HG03521 (cell line): ENCODE data around the gene SLC6A20.

Experiments
- ATAC-seq: cut with Tn5 transposase; IDR thresholded peaks from one replicate; pipeline ENCODE4 v1.9.1; 2021; ENCODE audit warnings: mild to moderate bottlenecking, moderate library complexity; ENCODE audit not compliant: unreplicated experiment

Gene SLC6A20

DNA sequence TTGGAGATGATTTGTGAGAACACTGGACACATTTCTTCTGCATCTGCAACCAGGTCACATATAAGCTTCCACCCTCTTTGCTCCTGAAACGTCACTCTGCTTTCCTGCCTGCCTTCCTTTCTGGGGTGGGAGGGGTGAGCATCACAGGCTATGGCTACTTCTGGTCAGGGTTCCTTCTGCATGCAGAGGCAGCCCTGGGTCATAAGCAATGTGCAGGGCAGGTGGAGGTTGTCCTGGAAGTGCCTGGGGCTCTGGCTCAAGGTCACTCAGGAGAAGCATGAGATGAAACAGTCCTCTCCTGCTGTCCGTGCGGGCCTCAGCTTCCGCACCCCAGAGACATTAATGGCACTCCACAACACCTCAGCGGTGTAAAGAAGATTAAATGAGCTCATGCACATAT lies 15.1 kb downstream of the SLC6A20 start:
- ATAC-seq: no peak

DNA sequence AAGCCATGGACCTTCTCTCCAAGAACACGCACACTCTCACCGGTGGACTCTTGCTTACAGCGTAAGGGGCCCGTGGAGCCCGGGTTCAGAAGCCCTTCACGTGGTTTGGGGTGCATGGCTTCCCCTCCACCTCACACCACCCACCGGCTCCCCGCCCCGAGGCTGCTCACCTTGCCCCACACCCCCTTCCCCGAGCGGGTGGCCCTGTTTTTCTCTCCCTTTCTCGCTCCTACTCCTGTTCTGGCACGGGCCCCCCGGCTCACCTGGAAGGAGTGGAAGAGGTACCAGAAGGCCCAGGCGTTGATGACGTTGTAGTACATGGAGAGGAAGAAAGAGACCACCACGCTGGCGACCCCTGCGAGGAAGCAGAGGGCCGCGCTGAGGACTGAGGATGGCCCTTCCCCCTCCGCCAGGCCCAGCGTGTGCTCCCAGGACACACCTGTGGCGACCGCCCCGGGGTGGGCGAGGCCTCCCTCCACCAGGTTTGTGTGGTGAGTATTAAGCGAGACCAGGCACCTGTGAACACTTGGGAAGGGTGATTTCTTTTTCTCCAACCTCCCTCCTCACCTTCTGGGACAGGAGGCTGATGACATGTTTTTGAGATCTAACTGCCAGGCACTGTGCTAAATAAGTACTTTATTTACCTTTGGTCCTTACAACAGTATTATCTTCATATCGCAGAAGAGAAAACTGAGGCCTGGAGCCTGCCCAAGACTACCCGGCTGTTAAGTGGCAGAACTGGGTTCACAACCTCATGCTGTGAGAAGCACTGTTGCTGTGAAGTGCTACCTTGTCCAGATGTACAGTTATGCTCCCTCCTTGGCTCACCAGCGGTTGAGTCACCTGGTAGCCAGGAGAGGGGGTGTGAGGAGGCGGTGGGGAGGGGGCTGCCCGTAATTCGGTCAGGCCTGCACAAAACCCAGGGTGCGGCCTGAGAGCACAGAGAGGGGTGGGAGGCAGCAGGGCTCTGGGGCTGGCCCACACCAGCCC lies 16.3 kb downstream of the SLC6A20 start:
- no peak for ATAC-seq

DNA sequence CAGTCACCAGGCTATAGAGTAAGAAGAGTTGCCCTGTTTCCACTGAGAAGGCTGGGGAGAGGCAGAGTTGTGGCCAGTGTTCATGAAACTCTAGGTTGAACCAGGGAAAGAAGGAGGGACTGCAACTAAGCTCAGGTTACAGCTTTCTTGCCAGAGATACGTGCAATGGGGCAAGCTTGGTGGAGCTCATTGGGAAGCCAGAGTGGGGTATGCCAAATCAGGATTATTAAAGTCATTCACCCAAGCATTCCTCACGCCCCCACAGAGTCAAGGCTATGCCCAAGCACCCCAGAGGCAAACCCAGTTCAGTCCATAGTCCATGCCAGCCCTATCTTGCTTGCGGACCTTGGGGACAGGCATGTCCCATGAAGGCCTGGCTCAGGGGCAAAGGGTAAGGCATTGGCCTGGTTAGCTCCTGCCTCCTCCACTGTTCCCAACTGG lies 17.6 kb downstream of the SLC6A20 start:
- no peak for ATAC-seq

DNA sequence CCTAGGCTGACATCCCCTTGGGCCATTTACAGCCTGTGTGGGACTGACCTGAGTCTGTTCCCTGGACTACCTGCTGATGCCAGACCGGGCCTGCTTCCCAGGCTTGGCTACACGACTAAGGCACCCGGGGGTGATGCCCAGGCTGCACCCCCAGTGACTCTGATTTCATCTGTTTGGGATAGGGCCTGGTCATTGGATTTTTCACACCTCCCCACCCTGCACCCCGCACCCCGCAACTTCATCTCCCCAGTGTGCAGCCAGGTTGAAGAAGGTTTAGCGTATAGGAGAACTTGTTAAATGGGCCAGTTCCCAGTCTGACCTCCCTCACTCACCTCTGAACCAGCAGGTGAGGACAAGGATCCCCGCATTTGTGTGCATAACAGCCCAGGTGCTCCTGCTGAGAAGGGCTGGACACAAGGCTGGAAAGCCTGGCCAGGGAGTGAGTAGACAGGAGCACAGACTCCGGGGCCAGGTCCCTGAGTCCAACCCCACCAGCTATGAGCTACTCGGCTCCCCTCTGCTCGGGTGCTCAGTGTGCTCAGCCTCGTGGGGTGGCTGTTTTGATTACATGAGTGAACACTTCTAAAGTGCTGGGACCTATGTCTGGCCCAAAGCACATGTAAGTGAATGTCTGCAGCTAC lies 18.5 kb downstream of the SLC6A20 start:
- no peak for ATAC-seq

DNA sequence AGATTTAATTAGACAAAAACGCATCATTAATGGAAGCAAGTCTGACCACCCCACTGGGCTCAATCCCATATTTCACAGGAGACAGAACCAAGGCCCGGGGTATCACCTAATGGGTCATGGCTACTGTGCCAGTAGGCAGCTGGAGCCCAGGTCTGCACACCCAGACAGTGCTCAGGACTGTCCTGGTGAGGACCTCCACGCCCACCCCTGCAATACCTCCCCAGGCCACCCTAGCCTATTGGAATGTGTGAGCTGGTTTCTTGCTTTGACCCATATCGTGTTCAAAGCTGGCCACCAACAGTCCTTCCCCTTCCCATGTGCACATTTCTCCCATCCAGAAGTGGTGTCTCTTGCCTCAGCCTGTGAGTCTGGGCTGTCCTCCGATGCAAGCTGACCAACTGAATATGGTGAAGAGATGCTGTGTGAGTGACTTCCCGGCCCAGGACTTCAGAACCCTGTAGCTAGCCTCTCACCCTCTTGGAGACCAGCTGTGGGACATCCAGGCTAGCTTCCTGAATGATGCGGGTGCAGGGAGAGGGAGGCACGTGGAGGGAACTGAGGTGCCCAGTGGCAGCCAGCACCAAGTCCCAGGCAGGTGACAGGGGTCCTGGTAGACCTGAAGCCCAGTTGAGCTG lies 19.1 kb downstream of the SLC6A20 start:
- ATAC-seq: no peak

DNA sequence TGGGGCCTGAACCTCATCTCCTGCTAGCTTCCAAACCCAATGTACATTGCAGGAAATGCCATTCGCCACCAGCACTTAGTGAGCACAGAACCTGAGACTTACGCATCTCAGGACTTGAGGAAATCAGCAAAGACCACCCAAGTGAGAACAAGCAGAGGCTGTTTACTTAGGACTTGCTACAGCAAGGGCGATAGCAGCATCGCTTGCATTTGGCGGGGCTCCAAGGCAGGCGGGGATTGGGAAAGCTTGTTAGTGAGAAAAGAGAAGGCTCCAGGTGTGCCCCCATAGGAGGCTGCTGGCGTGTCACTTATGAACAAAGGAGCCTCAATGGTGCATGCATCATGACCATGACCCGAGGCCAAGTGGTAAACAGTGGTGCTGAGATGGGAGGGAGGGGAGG lies 19.7 kb downstream of the SLC6A20 start:
- no peak for ATAC-seq

DNA sequence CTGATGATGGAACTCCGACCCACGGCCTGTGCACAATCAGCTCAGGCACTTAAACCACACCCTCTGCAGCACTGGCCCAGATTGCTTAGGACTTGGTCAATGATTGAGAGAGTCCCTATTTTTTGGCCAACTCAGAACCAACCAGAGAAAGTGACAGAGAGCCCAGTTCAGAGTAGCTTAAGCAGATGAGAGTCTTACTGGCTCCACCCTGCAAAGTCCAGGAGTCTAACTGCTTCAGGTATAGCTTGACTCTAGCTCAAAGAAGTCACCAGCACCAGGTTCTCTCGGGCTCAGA lies 20.1 kb downstream of the SLC6A20 start:
- ATAC-seq: no peak

DNA sequence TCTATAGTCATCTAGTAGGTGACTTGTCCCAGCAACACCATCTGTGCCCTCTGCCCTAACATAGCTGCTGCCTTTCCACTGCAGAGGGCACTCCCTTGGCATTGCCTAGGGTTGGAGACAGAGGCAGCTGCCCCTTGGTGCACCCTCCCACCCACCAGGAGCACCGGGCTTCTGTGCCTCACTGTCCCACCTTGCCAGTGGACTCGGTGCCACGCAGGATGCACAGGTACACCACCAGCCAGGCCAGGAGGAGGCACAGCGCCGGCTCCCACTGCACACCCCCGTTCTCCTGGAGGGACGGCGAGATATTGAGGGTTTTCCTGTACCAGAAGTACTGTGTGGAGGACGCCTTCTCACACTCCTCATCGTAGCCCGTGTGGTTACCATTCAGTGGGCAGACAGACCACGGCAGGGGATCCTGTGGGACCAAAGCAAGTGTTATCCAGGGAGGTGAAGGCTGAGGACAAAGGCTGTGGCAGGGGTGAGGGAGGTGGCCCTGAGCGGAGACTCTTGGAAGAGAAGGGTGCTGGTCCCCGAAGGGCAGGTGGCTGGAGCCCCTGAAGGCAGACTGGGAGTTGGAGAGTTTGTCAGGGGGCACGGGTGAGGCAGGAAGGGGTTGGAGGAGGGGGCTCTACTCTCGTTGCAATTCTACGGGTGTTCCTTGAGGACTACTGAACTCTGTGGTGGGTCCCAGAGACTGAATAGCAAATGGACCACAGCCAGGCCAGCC lies 20.6 kb downstream of the SLC6A20 start:
- no peak for ATAC-seq

DNA sequence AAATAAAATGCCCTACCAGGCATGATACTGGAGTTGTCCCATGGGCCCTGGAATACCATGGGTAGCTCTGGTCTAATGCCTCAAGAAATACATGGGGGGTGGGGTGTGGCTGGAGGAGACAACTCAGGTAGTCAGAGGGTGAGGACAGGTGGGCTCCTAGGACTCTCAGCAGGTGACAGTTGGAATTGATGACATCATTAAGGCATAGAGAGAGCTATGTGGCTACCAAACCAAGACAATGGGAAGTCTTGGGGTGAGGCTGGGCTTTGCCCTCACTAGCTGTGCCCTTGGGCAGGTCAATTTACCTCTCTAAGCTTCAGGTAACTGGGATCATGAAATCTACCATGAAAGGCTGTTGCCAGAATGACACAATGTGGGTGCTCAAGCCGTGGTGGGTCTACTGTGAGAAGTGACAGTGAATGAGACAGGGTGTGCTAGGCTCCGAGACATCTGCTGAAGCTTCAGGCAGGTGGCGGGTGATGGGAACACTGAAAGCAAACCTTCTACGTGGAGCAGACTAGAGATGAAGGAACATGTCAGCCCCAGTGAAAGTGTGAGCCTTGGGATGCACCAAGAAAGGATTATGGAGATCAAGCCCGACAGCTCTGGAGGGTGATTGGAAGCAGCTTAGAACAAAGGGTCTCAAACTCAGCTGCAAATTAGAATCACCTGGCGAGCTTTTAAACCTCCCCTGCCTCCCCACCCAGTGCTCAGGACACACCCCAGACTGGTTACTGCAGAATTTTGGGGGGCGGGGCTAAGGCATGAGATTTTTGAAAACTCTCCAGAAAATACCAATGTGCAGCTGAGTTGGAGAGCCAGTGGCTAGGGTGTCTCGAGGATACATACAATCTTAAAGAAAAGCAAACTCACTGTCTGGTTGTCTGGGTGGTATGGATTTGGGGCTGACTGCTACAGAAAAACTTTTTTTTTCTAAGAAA lies 21.5 kb downstream of the SLC6A20 start:
- no peak for ATAC-seq

DNA sequence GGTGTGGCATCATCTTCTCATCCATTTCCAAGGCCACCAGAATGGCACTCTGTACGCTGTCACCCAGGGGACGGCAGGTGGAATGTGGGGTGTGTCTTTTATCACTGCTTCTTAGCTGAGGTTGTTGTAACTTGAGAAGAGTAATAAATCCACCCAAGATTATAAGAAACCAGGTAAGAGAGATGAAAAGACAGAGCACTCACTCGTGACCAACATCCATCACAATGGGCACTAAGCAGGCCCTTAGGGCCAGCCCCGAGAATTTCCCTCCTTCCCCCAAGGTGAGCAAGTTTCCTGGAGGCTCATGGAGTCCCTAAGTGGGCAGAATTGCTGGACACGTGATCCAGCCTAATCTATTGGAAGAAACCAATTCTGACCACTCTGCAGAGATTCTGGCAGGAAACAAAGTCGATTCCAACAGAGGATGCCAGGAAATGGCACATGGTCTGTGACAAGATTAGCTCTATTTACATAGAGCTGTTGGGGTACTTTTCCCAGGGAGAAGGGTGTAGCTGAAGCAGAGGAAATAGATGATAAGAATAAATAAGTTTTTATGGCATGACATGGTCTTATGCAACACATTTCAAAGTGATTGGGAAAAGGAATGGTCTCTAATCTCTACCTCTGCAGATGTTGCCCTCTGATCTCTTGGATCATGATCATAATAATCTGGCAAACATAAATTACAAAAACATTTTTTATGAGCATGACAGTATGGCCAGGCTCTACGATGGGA lies 22.5 kb downstream of the SLC6A20 start:
- no peak for ATAC-seq

DNA sequence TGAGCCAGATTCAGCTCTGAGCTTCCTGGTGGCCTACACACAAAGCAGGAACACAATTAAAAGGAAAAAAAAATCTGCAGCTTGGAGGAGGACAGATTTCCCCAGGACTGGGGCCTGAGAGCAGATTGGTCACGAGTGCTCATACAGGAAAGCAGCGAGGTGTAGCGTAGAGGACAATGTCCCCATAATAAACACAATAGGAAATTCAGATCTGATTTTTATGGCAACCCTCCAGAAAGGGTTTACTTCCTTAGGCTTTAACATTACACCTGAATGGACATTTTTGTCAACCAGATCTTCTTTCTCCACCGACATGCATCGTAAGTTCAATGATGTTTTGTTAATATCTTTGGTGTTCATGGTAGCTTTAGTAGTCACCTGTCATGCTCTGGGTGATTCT lies 23.3 kb downstream of the SLC6A20 start:
- ATAC-seq: no peak

DNA sequence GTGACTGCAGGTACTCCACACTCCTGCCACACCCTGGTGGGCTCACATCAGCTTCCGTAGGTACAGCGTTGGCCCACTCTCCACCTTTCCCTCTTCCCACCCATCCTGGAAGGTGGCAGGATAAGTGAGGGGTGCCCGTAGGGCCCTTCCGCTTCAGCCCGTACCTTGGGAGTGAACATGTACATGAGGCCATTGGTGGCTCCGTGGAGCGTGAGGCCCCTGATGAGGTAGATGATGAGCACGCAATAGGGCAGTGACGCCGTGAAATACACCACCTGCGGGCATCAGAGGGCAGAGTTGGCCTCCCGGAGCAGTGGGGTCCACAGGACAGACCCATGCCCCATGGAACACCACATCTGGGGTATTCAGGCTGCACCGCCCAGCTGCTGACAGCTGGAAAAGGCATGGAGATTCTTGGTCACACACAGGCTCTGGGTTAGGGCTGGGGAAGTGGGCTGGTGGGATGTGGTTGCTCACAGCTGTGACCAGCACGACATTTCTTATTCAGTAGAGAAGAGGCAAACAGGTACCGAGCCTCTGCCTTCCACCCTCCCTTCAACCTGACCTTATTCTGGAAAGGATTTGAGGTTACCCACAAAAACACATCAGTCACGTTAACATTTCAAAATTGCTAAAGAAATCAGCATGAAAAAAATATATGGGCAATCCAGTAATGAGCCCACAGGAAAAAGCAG lies 23.8 kb downstream of the SLC6A20 start:
- ATAC-seq: no peak

DNA sequence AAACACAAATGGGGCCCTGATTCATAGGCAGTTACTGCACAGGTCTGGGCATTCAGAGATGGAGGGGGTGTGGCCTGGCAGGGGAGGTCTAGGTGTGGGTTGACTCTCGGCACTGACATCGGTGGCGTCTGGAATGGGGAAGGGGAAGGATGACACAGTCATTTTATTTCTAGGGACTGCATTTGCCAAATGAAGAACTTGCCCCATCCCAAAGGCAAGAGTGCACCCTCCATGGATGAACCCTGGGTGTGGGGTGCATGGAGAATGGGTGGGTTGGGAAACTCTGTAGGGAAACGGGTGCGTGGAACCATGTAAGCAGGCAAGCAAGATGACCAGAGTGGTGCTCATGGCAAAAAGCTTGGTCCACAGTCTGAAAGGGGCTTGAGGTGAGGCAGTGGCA lies 24.5 kb downstream of the SLC6A20 start:
- ATAC-seq: no peak

DNA sequence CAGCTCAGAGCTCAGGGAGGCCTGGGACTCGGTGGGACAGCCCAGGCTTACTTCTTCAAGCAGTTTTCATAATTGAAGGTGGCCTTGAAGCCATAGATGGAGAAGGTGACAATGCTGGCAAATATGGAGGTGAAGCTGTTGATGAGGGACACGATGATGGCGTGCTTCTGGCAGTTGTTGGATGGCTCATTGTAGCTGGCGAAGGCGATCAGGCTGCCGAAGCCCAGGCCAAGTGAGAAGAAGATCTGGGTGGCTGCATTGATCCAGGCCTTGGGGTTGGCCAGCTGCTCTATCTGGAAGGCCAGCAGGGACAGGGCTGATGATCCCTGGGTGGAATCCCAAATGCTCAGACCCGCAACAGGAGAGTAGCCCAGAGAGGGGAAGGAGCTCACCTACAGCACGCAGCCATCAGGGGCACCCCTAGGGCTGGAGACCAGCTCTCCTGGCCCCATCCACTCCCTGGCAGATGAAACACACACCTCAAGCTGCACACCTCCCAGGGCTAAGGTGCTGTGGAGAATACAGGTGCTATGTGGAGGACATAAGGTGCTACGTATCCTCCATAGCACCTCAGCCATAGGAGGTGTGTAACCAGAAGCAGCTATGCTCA lies 25.1 kb downstream of the SLC6A20 start:
- ATAC-seq: no peak

DNA sequence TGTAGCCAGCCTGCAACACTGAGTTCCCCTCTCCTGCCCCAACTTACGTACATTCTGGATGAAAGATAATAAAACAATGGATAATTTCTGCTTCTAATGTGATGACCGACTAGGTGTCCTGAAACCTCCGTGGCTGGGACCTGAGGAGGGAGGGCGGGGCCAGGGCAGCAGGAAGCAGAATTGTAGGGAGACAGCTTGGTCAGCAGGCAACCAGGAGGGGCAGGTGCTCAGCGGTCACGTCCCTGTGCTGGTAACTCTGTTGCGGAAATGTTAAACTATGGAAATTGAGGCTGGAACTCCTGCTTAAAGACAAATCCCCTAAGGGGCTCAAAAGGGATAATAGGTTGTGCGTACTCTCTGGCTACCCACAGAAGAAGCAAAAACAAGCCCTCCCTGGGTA lies 30.4 kb downstream of the SLC6A20 start:
- ATAC-seq: no peak

DNA sequence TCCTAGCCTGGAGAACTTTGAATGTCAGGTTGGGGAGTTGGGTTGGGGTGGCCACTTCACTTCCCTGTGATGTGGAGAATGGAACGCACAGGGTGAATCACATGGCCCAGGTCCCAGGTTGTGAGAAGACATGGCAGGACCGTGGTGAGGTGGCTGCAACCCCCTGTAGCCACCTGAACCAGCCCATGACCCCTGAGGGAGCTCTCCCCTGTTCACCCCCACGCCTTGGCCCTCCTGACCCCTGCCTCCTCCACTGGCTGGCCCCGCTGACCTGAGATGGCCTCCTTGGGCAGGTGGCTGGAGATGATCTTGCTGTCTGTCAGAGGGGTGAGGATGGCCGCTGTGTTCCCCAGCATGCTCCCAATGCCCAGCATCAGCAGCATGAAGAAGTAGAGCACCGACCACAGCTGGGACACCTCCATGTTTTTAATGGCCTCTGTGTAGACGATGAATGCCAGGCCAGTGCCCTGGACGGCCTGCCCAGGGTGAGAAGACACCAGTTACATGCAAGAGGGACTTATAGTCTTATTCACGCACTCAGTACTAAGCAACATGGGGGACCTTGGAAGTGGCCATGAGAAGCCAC lies 31.0 kb downstream of the SLC6A20 start:
- no peak for ATAC-seq

DNA sequence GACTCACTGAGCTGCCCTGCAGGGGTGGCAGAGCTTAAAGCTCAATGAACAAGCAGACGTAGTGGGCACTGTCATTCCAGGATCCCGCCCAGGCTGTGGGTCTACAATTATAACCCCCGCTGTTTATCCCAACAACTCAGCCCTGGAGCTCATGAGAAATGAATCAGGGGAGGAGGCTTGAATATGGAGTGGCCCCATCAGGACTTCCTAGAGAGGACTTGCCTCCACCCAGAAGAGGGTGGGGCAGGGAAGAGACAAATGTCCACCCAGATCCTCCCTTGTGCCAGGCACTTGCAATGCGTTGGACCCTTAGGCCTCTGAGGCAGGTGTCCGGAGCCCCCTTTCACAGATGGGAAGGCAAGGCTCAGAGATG lies 33.0 kb downstream of the SLC6A20 start:
- ATAC-seq: no peak

DNA sequence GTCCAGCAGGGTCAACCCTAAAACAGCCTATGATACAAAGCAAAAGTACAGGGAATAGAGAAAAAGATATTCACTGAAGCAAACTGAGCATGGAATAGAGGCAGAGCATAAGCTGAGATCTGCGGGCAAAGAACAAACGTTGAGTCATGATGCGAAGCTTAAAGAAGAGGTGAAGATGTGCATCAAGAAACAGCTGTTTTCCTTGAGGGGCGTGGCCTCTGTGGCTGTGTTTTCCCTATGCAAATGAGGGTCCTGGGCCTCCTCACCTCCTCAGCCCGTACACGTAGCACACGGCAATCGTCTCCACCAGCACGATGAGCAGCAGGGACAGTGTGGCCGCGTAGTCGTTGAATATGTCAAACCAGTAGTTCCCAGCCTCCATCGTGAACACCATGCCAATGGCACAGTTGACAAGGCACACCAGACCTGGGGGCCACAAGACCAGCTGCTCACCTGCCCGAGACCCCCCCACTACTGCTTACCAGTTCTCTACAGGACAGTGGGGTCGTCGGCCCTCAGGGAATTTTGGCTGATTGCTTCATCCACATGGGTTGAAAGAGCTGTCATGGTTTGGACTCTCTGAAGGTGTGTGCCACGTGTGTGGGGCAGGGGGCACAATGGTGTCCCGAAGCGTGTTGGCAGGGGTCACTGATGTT lies 33.6 kb downstream of the SLC6A20 start:
- no peak for ATAC-seq
